HepG2 (cell line): ENCODE measurements around the gene MREG. TPM values are rescaled to one million over a fixed set of nuclear protein-coding genes. Genes with fewer than 3 reads are reported as not detected.
A peak's percentile ranks its signal among the peaks of the same experiment; 100 is the strongest.

Source experiments
- GLI4 ChIP-seq: sonication (generic); formaldehyde crosslinking; IDR thresholded peaks from 2 replicates; pipeline ENCODE4 v1.5.1; 2020; ENCODE audit warnings: missing genetic modification reagents, mild to moderate bottlenecking, moderate library complexity, borderline replicate concordance
- KLF9 ChIP-seq: IDR thresholded peaks from 2 replicates; pipeline ENCODE4 v1.6.1; 2016; ENCODE audit warnings: low read depth
- MED1 ChIP-seq: sonication (generic); formaldehyde crosslinking; IDR thresholded peaks from 2 replicates; pipeline ENCODE4 v1.4.0; 2020; ENCODE audit warnings: missing genetic modification reagents
- MED8 ChIP-seq: sonication (generic); formaldehyde crosslinking; IDR thresholded peaks from 2 replicates; pipeline ENCODE4 v1.8.1; 2023; ENCODE audit warnings: mild to moderate bottlenecking, missing genetic modification reagents; ENCODE audit not compliant: insufficient replicate concordance
- MXI1 ChIP-seq: IDR thresholded peaks from 3 replicates; pipeline ENCODE4 v1.6.1; 2012; ENCODE audit warnings: low read depth, low read length, inconsistent platforms, borderline replicate concordance
- NAIF1 ChIP-seq: sonication (generic); formaldehyde crosslinking; IDR thresholded peaks from 2 replicates; pipeline ENCODE4 v1.5.0; 2020; ENCODE audit warnings: mild to moderate bottlenecking, missing genetic modification reagents, borderline replicate concordance
- TERF1 ChIP-seq: sonication (generic); formaldehyde crosslinking; IDR thresholded peaks from 2 replicates; pipeline ENCODE4 v1.8.0; 2022; ENCODE audit warnings: mild to moderate bottlenecking, missing genetic modification reagents, moderate library complexity
- ZBTB4 ChIP-seq: sonication (generic); formaldehyde crosslinking; IDR thresholded peaks from 2 replicates; pipeline ENCODE4 v1.4.0; 2020; ENCODE audit warnings: missing genetic modification reagents, mild to moderate bottlenecking, borderline replicate concordance
- ZHX2 ChIP-seq, 2 experiments: sonication (generic) in 1 of 2; formaldehyde crosslinking in 1 of 2; IDR thresholded peaks; 2 replicates each; pipeline versions ENCODE4 v1.6.1 to v1.9.0; 2014 to 2022; ENCODE audit warnings: antibody characterized with exemption in 1 of 2, borderline replicate concordance in 1 of 2, inconsistent platforms in 1 of 2, low read depth in 1 of 2, missing genetic modification reagents in 1 of 2
- ZNF331 ChIP-seq: sonication (generic); formaldehyde crosslinking; IDR thresholded peaks from 2 replicates; pipeline ENCODE4 v1.4.0; 2020; ENCODE audit warnings: missing genetic modification reagents
- ZNF503 ChIP-seq: sonication (generic); formaldehyde crosslinking; IDR thresholded peaks from 2 replicates; pipeline ENCODE4 v1.4.0; 2020; ENCODE audit warnings: missing genetic modification reagents
- ZNF550 ChIP-seq: sonication (generic); formaldehyde crosslinking; IDR thresholded peaks from 2 replicates; pipeline ENCODE4 v1.4.0; 2020; ENCODE audit warnings: mild to moderate bottlenecking, missing genetic modification reagents, borderline replicate concordance
- ZNF577 ChIP-seq: sonication (generic); formaldehyde crosslinking; IDR thresholded peaks from 2 replicates; pipeline ENCODE4 v1.4.0; 2020; ENCODE audit warnings: mild to moderate bottlenecking, low read depth, missing genetic modification reagents, borderline replicate concordance
- ZNF850 ChIP-seq: sonication (generic); formaldehyde crosslinking; conservative IDR thresholded peaks from 2 replicates; pipeline ENCODE4 v1.9.0; 2021; ENCODE audit warnings: mild to moderate bottlenecking, missing genetic modification reagents
- polyA plus RNA-seq, 8 experiments: library from polyadenylated mRNA; depleted of rRNA in 3 of 8; stranded (reverse) in 7 of 8; unstranded in 1 of 8; fragments of >200 nt; fragmentation: Illumina TruSeq in 4 of 8; extraction: Trizol in 4 of 8; gene quantifications; 2 replicates each; pipeline versions ENCODE4 v1.2.1 to v1.2.3, GENCODE V29; 2011 to 2016; ENCODE audit warnings: low read depth in 4 of 8, missing spikeins in 1 of 8, mixed read lengths in 1 of 8; ENCODE audit not compliant: insufficient read depth in 1 of 8
- total RNA-seq, 5 experiments: library from RNA; depleted of rRNA; stranded (reverse); fragments of >200 nt; fragmentation: Illumina TruSeq; extraction: Trizol; gene quantifications; 2 replicates each; pipeline ENCODE4 v1.2.3, GENCODE V29; 2016; ENCODE audit warnings: low read depth in 1 of 5

Gene MREG
- total and polyA plus RNA-seq, 2 of the 13 experiments (the other 11 are each of a cell fraction or from before 2014, with no cell fraction given): 7.5 to 23.3 TPM

- TF ChIP-seq ZHX2 (IDR thresholded peaks at IDR 0.05; ENCODE audit: low read depth) (no peak), ZHX2 (CRISPR knock-in tag; IDR thresholded peaks at IDR 0.05; ENCODE audit: borderline replicate concordance) (no peak), KLF9 (CRISPR knock-in tag) (no peak), TERF1 (CRISPR knock-in tag) (no peak), GLI4 (CRISPR knock-in tag) (no peak), ZNF331 (CRISPR knock-in tag) (peak; percentile 28; the same call in 1 of the 2 replicates), MED1 (CRISPR knock-in tag) (peak; percentile 74), MXI1 (no peak), NAIF1 (CRISPR knock-in tag) (no peak), ZNF503 (CRISPR knock-in tag) (no peak), ZNF577 (CRISPR knock-in tag) (no peak), MED8 (CRISPR knock-in tag) (no peak), ZNF850 (CRISPR knock-in tag) (no peak), ZBTB4 (CRISPR knock-in tag) (no peak), ZNF550 (no peak)
Measured at GRCh38 chr2:215920244-215921100, 92.9 kb downstream of the MREG start (continued).
